Measurements from ENCODE around the gene CCSER1.

The CCSER1 gene

DNA sequence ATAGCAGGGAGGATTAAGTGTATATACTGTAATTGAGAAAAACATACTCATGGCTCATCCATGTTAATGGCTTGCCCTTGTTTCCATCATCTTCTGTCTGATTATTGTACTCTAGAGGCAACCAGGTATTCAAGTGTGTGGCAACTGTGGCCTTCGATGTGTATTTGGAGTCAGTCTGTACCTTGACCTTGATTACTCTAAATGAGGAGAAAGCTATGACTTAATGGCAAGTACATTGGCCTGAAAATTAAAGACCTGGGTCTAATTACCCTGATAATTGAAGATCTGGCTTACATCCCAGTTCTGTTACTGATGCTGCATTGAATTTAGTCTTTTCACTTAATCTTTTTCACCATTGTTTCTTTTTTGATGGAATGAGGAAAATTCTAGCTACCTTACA, 409.2 kb downstream of the CCSER1 start:
- DNase-seq (ENCODE audit: insufficient read length, low spot score) = no peak
- FAIRE-seq = peak; percentile 60
- TF ChIP-seq, protein P1, sequence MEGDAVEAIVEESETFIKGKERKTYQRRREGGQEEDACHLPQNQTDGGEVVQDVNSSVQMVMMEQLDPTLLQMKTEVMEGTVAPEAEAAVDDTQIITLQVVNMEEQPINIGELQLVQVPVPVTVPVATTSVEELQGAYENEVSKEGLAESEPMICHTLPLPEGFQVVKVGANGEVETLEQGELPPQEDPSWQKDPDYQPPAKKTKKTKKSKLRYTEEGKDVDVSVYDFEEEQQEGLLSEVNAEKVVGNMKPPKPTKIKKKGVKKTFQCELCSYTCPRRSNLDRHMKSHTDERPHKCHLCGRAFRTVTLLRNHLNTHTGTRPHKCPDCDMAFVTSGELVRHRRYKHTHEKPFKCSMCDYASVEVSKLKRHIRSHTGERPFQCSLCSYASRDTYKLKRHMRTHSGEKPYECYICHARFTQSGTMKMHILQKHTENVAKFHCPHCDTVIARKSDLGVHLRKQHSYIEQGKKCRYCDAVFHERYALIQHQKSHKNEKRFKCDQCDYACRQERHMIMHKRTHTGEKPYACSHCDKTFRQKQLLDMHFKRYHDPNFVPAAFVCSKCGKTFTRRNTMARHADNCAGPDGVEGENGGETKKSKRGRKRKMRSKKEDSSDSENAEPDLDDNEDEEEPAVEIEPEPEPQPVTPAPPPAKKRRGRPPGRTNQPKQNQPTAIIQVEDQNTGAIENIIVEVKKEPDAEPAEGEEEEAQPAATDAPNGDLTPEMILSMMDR (IDR thresholded peaks at IDR 0.05; ENCODE audit: insufficient read depth, missing control alignments) = no peak

DNA sequence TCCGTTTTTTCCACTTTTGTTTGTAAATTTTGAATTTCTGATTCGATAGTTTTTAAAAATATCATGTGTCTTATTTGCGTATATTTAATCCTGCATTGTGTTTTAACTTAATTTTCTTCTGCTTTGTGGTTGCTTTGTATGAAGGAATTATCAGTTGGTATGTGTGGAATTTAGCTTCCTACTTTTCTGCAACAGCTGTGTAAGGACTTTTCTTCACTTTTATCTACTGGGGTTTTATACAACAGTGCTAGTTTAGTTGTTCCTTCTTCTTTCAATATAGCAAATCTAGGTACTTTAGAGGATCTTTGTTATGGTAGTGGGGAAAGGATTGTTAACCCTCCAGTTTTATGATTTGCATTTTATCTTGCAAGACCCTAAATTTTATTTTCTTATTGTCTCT, 410.3 kb downstream of the CCSER1 start:
- TF ChIP-seq, protein P1 (IDR thresholded peaks at IDR 0.05; ENCODE audit: insufficient read depth, missing control alignments) = no peak
- FAIRE-seq = peak; percentile 41

DNA sequence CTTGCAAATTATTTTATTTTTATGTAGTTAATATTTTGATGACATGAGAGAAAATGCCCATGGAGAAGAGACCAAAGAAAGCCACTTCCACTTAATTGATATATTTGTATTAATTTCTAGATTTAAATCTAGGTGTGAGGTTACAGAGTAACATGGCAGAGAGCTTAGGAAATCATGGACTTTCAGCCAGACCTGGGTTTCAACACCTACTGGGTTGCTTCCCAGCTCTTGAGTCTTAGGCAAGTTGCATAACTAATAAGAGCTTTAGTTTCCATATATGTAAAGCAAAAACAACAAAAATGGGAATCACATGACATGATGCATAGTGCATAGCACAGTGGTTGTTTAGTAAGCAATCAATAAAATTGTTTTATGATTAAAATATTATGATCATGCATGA, 413.3 kb downstream of the CCSER1 start:
- TF ChIP-seq, protein P1 (IDR thresholded peaks at IDR 0.05; ENCODE audit: insufficient read depth, missing control alignments) = no peak
- FAIRE-seq (no peak), DNase-seq (ENCODE audit: insufficient read length, low spot score) (no peak)

More for the DNA sequence above, 410.3 kb downstream of the CCSER1 start:
- no peak for DNase-seq (ENCODE audit: insufficient read length, low spot score)

DNA sequence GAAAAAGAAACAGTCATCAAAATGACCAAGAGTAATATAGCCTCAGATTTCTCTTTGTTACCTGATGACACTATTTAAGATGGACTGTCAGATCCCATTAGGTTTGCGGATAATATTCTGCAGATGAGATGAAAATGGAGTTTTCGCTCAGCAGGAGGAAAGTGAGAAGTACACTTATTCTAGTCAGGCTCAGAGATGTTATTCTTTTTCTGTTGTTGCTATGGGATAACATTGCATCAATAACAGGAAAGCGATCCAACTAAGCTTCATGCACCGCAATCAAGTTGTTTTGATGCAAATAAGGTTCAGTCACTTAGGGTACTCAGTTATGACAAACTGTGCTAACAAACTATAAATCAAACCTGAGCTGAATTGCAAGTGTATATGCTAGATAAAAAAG, 415.0 kb downstream of the CCSER1 start:
- DNase-seq (ENCODE audit: insufficient read length, low spot score) = no peak
- no peak for FAIRE-seq

DNA sequence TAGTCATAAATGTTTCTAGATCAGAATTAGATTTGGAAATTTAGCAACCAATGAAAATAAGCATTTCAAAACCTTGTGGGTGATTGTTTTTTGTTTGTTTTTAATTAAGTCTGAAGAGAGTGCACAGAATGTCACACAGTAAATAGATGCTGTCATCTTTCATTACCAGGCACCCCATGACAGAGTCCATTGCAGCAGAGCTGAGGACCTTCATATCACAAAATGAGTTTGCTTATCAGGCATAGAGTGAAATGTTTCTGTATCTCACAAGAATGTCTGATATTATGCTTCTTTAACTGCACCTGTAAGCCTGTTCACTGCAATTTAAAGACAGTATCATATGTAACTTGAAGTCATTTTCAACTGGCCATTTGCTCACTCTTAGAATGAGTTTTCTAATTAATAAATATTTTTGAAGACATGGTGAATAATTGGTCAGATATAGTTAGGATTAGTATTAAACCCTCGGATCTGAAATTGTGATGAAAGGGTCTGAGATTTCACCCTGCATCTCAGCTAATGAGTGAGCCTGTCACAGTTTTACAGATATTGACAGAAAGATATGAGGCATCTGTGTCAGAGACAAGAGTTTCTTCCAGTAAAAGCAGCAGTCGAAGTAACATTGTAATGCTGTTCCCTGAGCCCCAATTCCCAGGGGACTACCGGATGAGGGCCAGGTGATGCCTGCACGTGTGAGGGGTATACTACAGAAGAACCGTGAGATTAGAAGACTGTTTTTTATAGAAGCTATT, 416.4 kb downstream of the CCSER1 start:
- TF ChIP-seq, protein P1 (IDR thresholded peaks at IDR 0.05; ENCODE audit: insufficient read depth, missing control alignments) = no peak
- DNase-seq (ENCODE audit: insufficient read length, low spot score) (no peak), FAIRE-seq (no peak)

More for the DNA sequence above, 415.0 kb downstream of the CCSER1 start:
- TF ChIP-seq, protein P1 (IDR thresholded peaks at IDR 0.05; ENCODE audit: insufficient read depth, missing control alignments) = no peak

DNA sequence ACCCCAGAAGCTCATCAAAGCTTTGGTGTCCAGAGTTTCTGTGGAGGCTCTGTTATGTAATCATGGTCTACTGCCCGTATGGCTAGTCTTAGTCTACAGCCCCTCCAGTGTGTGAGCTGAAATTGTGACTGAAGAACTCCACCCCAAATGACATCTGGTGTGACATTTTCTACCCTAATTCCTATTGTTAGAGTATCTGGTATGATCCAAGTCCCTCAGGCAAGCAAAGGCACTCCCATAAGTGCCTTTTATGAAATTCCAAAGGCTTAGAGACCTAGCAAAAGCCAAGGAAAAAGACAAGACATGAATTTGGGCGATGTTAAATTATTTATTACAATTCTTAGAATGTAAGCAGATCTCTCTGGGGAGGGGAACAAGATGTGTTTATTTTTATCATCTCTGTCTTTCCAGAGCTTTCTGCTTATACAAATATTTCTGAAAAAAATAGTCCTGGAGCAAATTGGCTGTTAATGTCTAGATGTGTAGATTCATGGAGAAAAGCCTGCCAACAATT, 417.4 kb downstream of the CCSER1 start:
- TF ChIP-seq, protein P1 (IDR thresholded peaks at IDR 0.05; ENCODE audit: insufficient read depth, missing control alignments) = no peak
- DNase-seq (ENCODE audit: insufficient read length, low spot score) (no peak), FAIRE-seq (no peak)

DNA sequence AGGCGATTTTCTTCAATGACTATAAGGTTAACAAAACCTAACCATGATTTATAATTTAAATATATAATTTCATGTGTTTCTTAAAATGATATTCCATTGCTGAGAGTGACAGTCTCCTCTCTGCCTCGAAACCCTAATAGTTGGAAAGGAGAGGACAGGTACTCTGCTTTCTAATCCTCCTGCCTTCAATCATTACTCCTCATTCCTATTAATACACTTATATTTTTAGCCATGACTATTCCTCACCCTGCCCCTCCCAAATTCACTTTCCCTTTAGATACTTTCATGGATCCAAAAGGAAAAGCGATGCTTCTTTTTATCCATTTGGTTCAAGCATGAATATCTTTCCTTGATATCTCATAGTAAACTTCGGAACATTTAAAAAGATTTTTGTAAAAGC, 418.2 kb downstream of the CCSER1 start:
- FAIRE-seq (no peak), DNase-seq (ENCODE audit: insufficient read length, low spot score) (no peak)
- TF ChIP-seq, protein P1 (IDR thresholded peaks at IDR 0.05; ENCODE audit: insufficient read depth, missing control alignments) = no peak

All from D721Med (cell line).